NCI-H1930 (cell line): ENCODE results near the gene SLC35E1.
"Not testable (repeated sequence)": the region's sequence is repeated elsewhere in the genome, so short reads cannot be mapped to it uniquely, and the experiment has no call there.

Experiments
- DNase-seq, 2 experiments: peaks; one replicate each; lab custom pipeline; 2025; lab: John Stamatoyannopoulos, UW

The SLC35E1 gene

GRCh38 chr19:16522559-16523377, 49.4 kb downstream of the SLC35E1 start:
- no peak for DNase-seq

- DNase-seq, result no peak
Observed at GRCh38 chr19:16521715-16522289, 50.4 kb downstream of the SLC35E1 start.

- no peak for DNase-seq
Observed at GRCh38 chr19:16520986-16521624, 51.1 kb downstream of the SLC35E1 start.

- no peak for DNase-seq
Observed at GRCh38 chr19:16520074-16520973, 51.9 kb downstream of the SLC35E1 start.

- DNase-seq, result no peak
Observed at GRCh38 chr19:16519230-16519687, 53.0 kb downstream of the SLC35E1 start.

GRCh38 chr19:16518483-16519229, 53.6 kb downstream of the SLC35E1 start:
- no peak for DNase-seq

- no peak for DNase-seq
Observed at GRCh38 chr19:16518061-16518460, 54.2 kb downstream of the SLC35E1 start.

- DNase-seq, result no peak
Observed at GRCh38 chr19:16516923-16517610, 55.1 kb downstream of the SLC35E1 start.

GRCh38 chr19:16516381-16516780, 55.8 kb downstream of the SLC35E1 start:
- no peak for DNase-seq

GRCh38 chr19:16514383-16515019, 57.7 kb downstream of the SLC35E1 start:
- no peak for DNase-seq

GRCh38 chr19:16512611-16513010, 59.6 kb downstream of the SLC35E1 start:
- DNase-seq, result not testable (repeated sequence)

GRCh38 chr19:16509141-16510061, 62.8 kb downstream of the SLC35E1 start:
- no peak for DNase-seq

- DNase-seq, result no peak
Observed at GRCh38 chr19:16508546-16508945, 63.7 kb downstream of the SLC35E1 start.

GRCh38 chr19:16506961-16507360, 65.3 kb downstream of the SLC35E1 start:
- DNase-seq, result no peak

- DNase-seq, result not testable (repeated sequence)
Observed at GRCh38 chr19:16506161-16506560, 66.1 kb downstream of the SLC35E1 start.

- no peak for DNase-seq
Observed at GRCh38 chr19:16504271-16504670, 67.9 kb downstream of the SLC35E1 start.
